Endothelial cell of umbilical vein (primary cell): ENCODE results near the gene SPTBN4.

Source experiments
- EZH2 ChIP-seq: IDR thresholded peaks from 2 replicates; pipeline ENCODE4 v1.6.1; 2012; ENCODE audit warnings: borderline replicate concordance, low read depth, mild to moderate bottlenecking, moderate library complexity, low read length, inconsistent platforms; ENCODE audit not compliant: severe bottlenecking
- POLR2A ChIP-seq: IDR thresholded peaks from 2 replicates; pipeline ENCODE4 v1.6.1; 2012; ENCODE audit warnings: low read depth, mild to moderate bottlenecking, control low read depth, low read length
- TF ChIP-seq, protein P1 (sequence below), 2 donors: IDR thresholded peaks; 1 replicate in 1 of 2; 2 replicates in 1 of 2; pipeline ENCODE4 v1.5.1; 2011; ENCODE audit warnings: low read length in 2 of 2, mild to moderate bottlenecking in 2 of 2, moderate library complexity in 2 of 2, control low read depth in 1 of 2, inconsistent platforms in 1 of 2, low read depth in 1 of 2; ENCODE audit not compliant: insufficient read depth in 1 of 2; ENCODE audit errors: extremely low read depth in 1 of 2

- TF ChIP-seq, protein P1, sequence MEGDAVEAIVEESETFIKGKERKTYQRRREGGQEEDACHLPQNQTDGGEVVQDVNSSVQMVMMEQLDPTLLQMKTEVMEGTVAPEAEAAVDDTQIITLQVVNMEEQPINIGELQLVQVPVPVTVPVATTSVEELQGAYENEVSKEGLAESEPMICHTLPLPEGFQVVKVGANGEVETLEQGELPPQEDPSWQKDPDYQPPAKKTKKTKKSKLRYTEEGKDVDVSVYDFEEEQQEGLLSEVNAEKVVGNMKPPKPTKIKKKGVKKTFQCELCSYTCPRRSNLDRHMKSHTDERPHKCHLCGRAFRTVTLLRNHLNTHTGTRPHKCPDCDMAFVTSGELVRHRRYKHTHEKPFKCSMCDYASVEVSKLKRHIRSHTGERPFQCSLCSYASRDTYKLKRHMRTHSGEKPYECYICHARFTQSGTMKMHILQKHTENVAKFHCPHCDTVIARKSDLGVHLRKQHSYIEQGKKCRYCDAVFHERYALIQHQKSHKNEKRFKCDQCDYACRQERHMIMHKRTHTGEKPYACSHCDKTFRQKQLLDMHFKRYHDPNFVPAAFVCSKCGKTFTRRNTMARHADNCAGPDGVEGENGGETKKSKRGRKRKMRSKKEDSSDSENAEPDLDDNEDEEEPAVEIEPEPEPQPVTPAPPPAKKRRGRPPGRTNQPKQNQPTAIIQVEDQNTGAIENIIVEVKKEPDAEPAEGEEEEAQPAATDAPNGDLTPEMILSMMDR (IDR thresholded peaks at IDR 0.05; ENCODE audit: extremely low read depth in 1 of 2, insufficient read depth in 1 of 2, low read depth in 1 of 2, low read length in 2 of 2): no peak
- TF ChIP-seq POLR2A (no peak), EZH2 (no peak)
These were observed 84.2 kb downstream of the SPTBN4 start for GRCh38 chr19:40550951-40551350.
